ENCODE data around the gene STBD1.

The STBD1 gene

GRCh38 chr4:76311896-76312331 is 5.4 kb downstream of the STBD1 start:
- peak; percentile 52 for TF ChIP-seq CEBPB (IDR thresholded peaks at IDR 0.05)
- TF ChIP-seq CREB1 (IDR thresholded peaks at IDR 0.05; ENCODE audit: low read depth), result no peak

DNA sequence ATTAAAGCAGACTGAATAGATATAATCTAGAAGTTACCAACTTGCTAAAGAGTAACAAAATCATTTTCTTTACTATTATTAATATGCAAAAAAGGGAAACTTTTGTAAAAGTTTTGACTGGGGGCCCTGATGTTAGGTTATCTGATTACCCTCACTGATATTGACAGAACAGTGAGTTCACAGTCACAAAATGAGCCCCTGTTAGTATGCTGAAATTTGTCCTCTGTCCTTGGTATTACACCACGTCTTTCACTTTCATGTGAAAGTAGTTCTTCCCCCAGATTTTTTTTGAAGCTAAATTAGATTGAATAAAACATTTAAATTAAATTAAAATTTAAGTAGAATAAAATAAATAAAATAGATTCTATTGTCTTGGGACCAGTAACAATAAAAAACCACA is 5.9 kb downstream of the STBD1 start:
- TF ChIP-seq TCF12 (IDR thresholded peaks at IDR 0.05; ENCODE audit: low read depth) (no peak), FOXM1 (IDR thresholded peaks at IDR 0.05; ENCODE audit: borderline replicate concordance, low read depth) (no peak), EGR1 (IDR thresholded peaks at IDR 0.05) (no peak), CEBPB (IDR thresholded peaks at IDR 0.05) (no peak), ZBTB7A (IDR thresholded peaks at IDR 0.05; ENCODE audit: low read depth) (no peak), MAX (IDR thresholded peaks at IDR 0.05) (no peak), CREB1 (IDR thresholded peaks at IDR 0.05; ENCODE audit: low read depth) (no peak), TEAD4 (IDR thresholded peaks at IDR 0.05) (no peak), EP300 (IDR thresholded peaks at IDR 0.05; ENCODE audit: borderline replicate concordance) (no peak), NFIC (IDR thresholded peaks at IDR 0.05) (no peak), YY1 (IDR thresholded peaks at IDR 0.05; ENCODE audit: low read depth) (no peak), TAF1 (IDR thresholded peaks at IDR 0.05; ENCODE audit: low read depth) (no peak), RAD21 (IDR thresholded peaks at IDR 0.05; ENCODE audit: low read depth) (no peak)
- TF ChIP-seq, protein P1, sequence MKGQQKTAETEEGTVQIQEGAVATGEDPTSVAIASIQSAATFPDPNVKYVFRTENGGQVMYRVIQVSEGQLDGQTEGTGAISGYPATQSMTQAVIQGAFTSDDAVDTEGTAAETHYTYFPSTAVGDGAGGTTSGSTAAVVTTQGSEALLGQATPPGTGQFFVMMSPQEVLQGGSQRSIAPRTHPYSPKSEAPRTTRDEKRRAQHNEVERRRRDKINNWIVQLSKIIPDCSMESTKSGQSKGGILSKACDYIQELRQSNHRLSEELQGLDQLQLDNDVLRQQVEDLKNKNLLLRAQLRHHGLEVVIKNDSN (IDR thresholded peaks at IDR 0.05), result no peak
- TF ChIP-seq, protein P2, sequence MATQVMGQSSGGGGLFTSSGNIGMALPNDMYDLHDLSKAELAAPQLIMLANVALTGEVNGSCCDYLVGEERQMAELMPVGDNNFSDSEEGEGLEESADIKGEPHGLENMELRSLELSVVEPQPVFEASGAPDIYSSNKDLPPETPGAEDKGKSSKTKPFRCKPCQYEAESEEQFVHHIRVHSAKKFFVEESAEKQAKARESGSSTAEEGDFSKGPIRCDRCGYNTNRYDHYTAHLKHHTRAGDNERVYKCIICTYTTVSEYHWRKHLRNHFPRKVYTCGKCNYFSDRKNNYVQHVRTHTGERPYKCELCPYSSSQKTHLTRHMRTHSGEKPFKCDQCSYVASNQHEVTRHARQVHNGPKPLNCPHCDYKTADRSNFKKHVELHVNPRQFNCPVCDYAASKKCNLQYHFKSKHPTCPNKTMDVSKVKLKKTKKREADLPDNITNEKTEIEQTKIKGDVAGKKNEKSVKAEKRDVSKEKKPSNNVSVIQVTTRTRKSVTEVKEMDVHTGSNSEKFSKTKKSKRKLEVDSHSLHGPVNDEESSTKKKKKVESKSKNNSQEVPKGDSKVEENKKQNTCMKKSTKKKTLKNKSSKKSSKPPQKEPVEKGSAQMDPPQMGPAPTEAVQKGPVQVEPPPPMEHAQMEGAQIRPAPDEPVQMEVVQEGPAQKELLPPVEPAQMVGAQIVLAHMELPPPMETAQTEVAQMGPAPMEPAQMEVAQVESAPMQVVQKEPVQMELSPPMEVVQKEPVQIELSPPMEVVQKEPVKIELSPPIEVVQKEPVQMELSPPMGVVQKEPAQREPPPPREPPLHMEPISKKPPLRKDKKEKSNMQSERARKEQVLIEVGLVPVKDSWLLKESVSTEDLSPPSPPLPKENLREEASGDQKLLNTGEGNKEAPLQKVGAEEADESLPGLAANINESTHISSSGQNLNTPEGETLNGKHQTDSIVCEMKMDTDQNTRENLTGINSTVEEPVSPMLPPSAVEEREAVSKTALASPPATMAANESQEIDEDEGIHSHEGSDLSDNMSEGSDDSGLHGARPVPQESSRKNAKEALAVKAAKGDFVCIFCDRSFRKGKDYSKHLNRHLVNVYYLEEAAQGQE (IDR thresholded peaks at IDR 0.05; ENCODE audit: low read depth), result no peak

- no peak for TF ChIP-seq ZBTB7A (IDR thresholded peaks at IDR 0.05; ENCODE audit: low read depth)
- no peak for TF ChIP-seq TCF12 (IDR thresholded peaks at IDR 0.05; ENCODE audit: low read depth)
- TF ChIP-seq, protein P2 (IDR thresholded peaks at IDR 0.05; ENCODE audit: low read depth), result no peak
- TF ChIP-seq, protein P1 (IDR thresholded peaks at IDR 0.05), result no peak
- no peak for TF ChIP-seq EP300 (IDR thresholded peaks at IDR 0.05; ENCODE audit: borderline replicate concordance)
Observed at GRCh38 chr4:76313547-76313946, 7.0 kb downstream of the STBD1 start.

DNA sequence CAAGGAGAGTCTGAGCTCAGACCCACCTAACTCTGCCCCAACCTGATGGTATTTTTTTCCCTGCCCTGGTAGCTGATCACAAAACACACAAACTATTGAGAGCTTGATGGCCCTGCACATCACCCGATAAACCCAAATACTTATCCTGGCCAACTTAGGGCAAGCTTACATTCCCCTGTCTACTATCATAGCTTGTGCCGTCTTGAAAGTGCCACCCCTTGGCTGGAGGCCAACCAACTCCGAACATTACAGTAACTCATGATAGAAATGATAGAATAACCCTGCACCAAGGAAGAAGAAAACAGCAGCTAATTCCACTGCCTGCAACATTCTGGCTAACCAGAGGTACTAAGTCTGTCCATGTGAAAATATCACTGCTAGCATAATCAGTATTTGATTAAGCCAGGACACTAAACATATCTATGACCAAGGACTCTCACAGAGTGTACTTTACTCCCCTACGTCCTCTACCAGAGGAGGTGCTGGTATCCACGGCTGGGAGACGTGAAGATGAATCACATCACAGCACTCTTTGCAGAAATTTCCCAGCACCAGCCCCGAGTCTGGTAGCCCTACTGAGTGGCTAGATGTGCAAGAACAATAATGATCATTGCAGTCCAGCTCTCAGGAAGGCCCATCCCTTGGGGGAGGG is 8.9 kb downstream of the STBD1 start:
- TF ChIP-seq MAX (IDR thresholded peaks at IDR 0.05), result no peak
- no peak for TF ChIP-seq EP300 (IDR thresholded peaks at IDR 0.05; ENCODE audit: borderline replicate concordance)
- TF ChIP-seq YY1 (IDR thresholded peaks at IDR 0.05; ENCODE audit: low read depth), result no peak
- no peak for TF ChIP-seq EGR1 (IDR thresholded peaks at IDR 0.05)
- no peak for TF ChIP-seq TCF12 (IDR thresholded peaks at IDR 0.05; ENCODE audit: low read depth)
- TF ChIP-seq RAD21 (IDR thresholded peaks at IDR 0.05; ENCODE audit: low read depth), result no peak
- TF ChIP-seq TEAD4 (IDR thresholded peaks at IDR 0.05), result no peak
- no peak for TF ChIP-seq CEBPB (IDR thresholded peaks at IDR 0.05)
- TF ChIP-seq, protein P2 (IDR thresholded peaks at IDR 0.05; ENCODE audit: low read depth), result no peak
- TF ChIP-seq TAF1 (IDR thresholded peaks at IDR 0.05; ENCODE audit: low read depth), result no peak
- TF ChIP-seq, protein P1 (IDR thresholded peaks at IDR 0.05), result no peak
- no peak for TF ChIP-seq CREB1 (IDR thresholded peaks at IDR 0.05; ENCODE audit: low read depth)
- no peak for TF ChIP-seq NFIC (IDR thresholded peaks at IDR 0.05)
- TF ChIP-seq FOXM1 (IDR thresholded peaks at IDR 0.05; ENCODE audit: borderline replicate concordance, low read depth), result no peak
- no peak for TF ChIP-seq ZBTB7A (IDR thresholded peaks at IDR 0.05; ENCODE audit: low read depth)
